HepG2 (cell line): Measurements from ENCODE around the gene PC. TPM values are rescaled to one million over a fixed set of nuclear protein-coding genes. Genes with fewer than 3 reads are reported as not detected.

Experiments
- BRD4 ChIP-seq: sonication (generic); formaldehyde crosslinking; IDR thresholded peaks from 2 replicates; pipeline ENCODE4 v1.4.0; 2020; ENCODE audit warnings: missing genetic modification reagents
- CHD4 ChIP-seq: fragments of 200-600 bp; sonication (generic); IDR thresholded peaks from 2 replicates; pipeline ENCODE4 v1.7.0; 2017; ENCODE audit warnings: mild to moderate bottlenecking, low read length, borderline replicate concordance
- IRF2 ChIP-seq: IDR thresholded peaks from 2 replicates; pipeline ENCODE4 v1.6.1; 2018; ENCODE audit warnings: missing genetic modification reagents, missing compliant biosample characterization
- KDM4B ChIP-seq: sonication (generic); formaldehyde crosslinking; IDR thresholded peaks from 2 replicates; pipeline ENCODE4 v1.4.0; 2020; ENCODE audit warnings: missing genetic modification reagents
- MED8 ChIP-seq: sonication (generic); formaldehyde crosslinking; IDR thresholded peaks from 2 replicates; pipeline ENCODE4 v1.8.1; 2023; ENCODE audit warnings: mild to moderate bottlenecking, missing genetic modification reagents; ENCODE audit not compliant: insufficient replicate concordance
- MIER2 ChIP-seq: IDR thresholded peaks from 2 replicates; pipeline ENCODE4 v1.6.1; 2016; ENCODE audit warnings: missing biosample characterization, missing genetic modification reagents
- POLR2AphosphoS2 ChIP-seq: IDR thresholded peaks from 2 replicates; pipeline ENCODE4 v1.6.1; 2011; ENCODE audit warnings: low read depth, low read length, improper control_type of control experiment
- SATB2 ChIP-seq: sonication (generic); formaldehyde crosslinking; IDR thresholded peaks from 2 replicates; pipeline ENCODE4 v1.5.0; 2020; ENCODE audit warnings: missing genetic modification reagents
- SMC3 ChIP-seq: IDR thresholded peaks from 2 replicates; pipeline ENCODE4 v1.6.1; 2011; ENCODE audit warnings: low read length, improper control_type of control experiment
- YY1 ChIP-seq: IDR thresholded peaks from 2 replicates; pipeline ENCODE4 v1.6.1; 2011; ENCODE audit warnings: low read length, low read depth, moderate library complexity, mild to moderate bottlenecking; ENCODE audit not compliant: insufficient read depth, insufficient replicate concordance
- ZBED4 ChIP-seq: sonication (generic); formaldehyde crosslinking; IDR thresholded peaks from 2 replicates; pipeline ENCODE4 v1.4.0; 2020; ENCODE audit warnings: missing genetic modification reagents, borderline replicate concordance
- ZNF230 ChIP-seq: sonication (generic); formaldehyde crosslinking; IDR thresholded peaks from 2 replicates; pipeline ENCODE4 v1.4.0; 2020; ENCODE audit warnings: mild to moderate bottlenecking, missing genetic modification reagents
- ZNF280B ChIP-seq: sonication (generic); formaldehyde crosslinking; IDR thresholded peaks from 2 replicates; pipeline ENCODE4 v1.5.0; 2020; ENCODE audit warnings: missing genetic modification reagents, mild to moderate bottlenecking, borderline replicate concordance
- ZNF7 ChIP-seq: IDR thresholded peaks from 2 replicates; pipeline ENCODE4 v1.6.1; 2016; ENCODE audit warnings: missing biosample characterization, missing genetic modification reagents
- polyA plus RNA-seq, 8 experiments: library from polyadenylated mRNA; depleted of rRNA in 3 of 8; stranded (reverse) in 7 of 8; unstranded in 1 of 8; fragments of >200 nt; fragmentation: Illumina TruSeq in 4 of 8; extraction: Trizol in 4 of 8; gene quantifications; 2 replicates each; pipeline versions ENCODE4 v1.2.1 to v1.2.3, GENCODE V29; 2011 to 2016; ENCODE audit warnings: low read depth in 4 of 8, missing spikeins in 1 of 8, mixed read lengths in 1 of 8; ENCODE audit not compliant: insufficient read depth in 1 of 8
- total RNA-seq, 5 experiments: library from RNA; depleted of rRNA; stranded (reverse); fragments of >200 nt; fragmentation: Illumina TruSeq; extraction: Trizol; gene quantifications; 2 replicates each; pipeline ENCODE4 v1.2.3, GENCODE V29; 2016; ENCODE audit warnings: low read depth in 1 of 5
- TF ChIP-seq, protein P1 (sequence below): IDR thresholded peaks from 2 replicates; pipeline ENCODE4 v1.4.0; 2020; ENCODE audit warnings: mild to moderate bottlenecking, missing genetic modification reagents
- TF ChIP-seq, protein P2 (sequence below): sonication (generic); formaldehyde crosslinking; IDR thresholded peaks from 2 replicates; pipeline ENCODE4 v1.8.1; 2023; ENCODE audit warnings: mild to moderate bottlenecking, inconsistent platforms, moderate library complexity, missing genetic modification reagents, borderline replicate concordance
- TF ChIP-seq, protein P3 (sequence below): IDR thresholded peaks from 2 replicates; pipeline ENCODE4 v1.6.1; 2016
- TF ChIP-seq, protein P4 (sequence below): IDR thresholded peaks from 2 replicates; pipeline ENCODE4 v1.6.1; 2016; ENCODE audit warnings: low read depth, borderline replicate concordance

Gene PC
- total and polyA plus RNA-seq, 2 of the 13 experiments (the other 11 are each of a cell fraction or from before 2014, with no cell fraction given) = 29.0 to 39.0 TPM

GRCh38 chr11:66901964-66902390 is 56.2 kb downstream of the PC start (continued):
- TF ChIP-seq IRF2 (CRISPR knock-in tag) (peak; percentile 94), MED8 (CRISPR knock-in tag) (peak; percentile 13), CHD4 (no peak; the same call in 1 of the 2 replicates), KDM4B (CRISPR knock-in tag) (peak; percentile 68; the same call in 1 of the 2 replicates), ZNF280B (CRISPR knock-in tag) (no peak), ZNF7 (CRISPR knock-in tag) (no peak), YY1 (no peak), BRD4 (CRISPR knock-in tag) (0 out of 2 replicates have a peak, but pooled peaks have one; percentile 42), SMC3 (no peak), MIER2 (peak; percentile 84), ZNF230 (CRISPR knock-in tag) (0 out of 2 replicates have a peak, but pooled peaks have one; percentile 11), POLR2AphosphoS2 (no peak), ZBED4 (CRISPR knock-in tag) (0 out of 2 replicates have a peak, but pooled peaks have one; percentile 80), SATB2 (CRISPR knock-in tag) (peak; percentile 34; the same call in 1 of the 2 replicates)
- TF ChIP-seq, protein P1, sequence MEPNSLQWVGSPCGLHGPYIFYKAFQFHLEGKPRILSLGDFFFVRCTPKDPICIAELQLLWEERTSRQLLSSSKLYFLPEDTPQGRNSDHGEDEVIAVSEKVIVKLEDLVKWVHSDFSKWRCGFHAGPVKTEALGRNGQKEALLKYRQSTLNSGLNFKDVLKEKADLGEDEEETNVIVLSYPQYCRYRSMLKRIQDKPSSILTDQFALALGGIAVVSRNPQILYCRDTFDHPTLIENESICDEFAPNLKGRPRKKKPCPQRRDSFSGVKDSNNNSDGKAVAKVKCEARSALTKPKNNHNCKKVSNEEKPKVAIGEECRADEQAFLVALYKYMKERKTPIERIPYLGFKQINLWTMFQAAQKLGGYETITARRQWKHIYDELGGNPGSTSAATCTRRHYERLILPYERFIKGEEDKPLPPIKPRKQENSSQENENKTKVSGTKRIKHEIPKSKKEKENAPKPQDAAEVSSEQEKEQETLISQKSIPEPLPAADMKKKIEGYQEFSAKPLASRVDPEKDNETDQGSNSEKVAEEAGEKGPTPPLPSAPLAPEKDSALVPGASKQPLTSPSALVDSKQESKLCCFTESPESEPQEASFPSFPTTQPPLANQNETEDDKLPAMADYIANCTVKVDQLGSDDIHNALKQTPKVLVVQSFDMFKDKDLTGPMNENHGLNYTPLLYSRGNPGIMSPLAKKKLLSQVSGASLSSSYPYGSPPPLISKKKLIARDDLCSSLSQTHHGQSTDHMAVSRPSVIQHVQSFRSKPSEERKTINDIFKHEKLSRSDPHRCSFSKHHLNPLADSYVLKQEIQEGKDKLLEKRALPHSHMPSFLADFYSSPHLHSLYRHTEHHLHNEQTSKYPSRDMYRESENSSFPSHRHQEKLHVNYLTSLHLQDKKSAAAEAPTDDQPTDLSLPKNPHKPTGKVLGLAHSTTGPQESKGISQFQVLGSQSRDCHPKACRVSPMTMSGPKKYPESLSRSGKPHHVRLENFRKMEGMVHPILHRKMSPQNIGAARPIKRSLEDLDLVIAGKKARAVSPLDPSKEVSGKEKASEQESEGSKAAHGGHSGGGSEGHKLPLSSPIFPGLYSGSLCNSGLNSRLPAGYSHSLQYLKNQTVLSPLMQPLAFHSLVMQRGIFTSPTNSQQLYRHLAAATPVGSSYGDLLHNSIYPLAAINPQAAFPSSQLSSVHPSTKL (CRISPR knock-in tag) = peak; percentile 98
- TF ChIP-seq, protein P2, sequence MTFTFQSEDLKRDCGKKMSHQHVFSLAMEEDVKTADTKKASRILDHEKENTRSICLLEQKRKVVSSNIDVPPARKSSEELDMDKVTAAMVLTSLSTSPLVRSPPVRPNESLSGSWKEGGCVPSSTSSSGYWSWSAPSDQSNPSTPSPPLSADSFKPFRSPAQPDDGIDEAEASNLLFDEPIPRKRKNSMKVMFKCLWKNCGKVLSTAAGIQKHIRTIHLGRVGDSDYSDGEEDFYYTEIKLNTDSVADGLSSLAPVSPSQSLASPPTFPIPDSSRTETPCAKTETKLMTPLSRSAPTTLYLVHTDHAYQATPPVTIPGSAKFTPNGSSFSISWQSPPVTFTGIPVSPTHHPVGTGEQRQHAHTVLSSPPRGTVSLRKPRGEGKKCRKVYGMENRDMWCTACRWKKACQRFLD (CRISPR knock-in tag) = no peak
- TF ChIP-seq, protein P3, sequence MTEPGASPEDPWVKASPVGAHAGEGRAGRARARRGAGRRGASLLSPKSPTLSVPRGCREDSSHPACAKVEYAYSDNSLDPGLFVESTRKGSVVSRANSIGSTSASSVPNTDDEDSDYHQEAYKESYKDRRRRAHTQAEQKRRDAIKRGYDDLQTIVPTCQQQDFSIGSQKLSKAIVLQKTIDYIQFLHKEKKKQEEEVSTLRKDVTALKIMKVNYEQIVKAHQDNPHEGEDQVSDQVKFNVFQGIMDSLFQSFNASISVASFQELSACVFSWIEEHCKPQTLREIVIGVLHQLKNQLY (CRISPR knock-in tag) = peak; percentile 86
- TF ChIP-seq, protein P4, sequence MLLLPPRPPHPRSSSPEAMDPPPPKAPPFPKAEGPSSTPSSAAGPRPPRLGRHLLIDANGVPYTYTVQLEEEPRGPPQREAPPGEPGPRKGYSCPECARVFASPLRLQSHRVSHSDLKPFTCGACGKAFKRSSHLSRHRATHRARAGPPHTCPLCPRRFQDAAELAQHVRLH (CRISPR knock-in tag) = peak; percentile 73; the same call in 1 of the 2 replicates
